ENCODE measurements around the gene RBFOX2.
"Not testable (repeated sequence)": the region's sequence is repeated elsewhere in the genome, so short reads cannot be mapped to it uniquely, and the experiment has no call there.

Gene RBFOX2

DNA sequence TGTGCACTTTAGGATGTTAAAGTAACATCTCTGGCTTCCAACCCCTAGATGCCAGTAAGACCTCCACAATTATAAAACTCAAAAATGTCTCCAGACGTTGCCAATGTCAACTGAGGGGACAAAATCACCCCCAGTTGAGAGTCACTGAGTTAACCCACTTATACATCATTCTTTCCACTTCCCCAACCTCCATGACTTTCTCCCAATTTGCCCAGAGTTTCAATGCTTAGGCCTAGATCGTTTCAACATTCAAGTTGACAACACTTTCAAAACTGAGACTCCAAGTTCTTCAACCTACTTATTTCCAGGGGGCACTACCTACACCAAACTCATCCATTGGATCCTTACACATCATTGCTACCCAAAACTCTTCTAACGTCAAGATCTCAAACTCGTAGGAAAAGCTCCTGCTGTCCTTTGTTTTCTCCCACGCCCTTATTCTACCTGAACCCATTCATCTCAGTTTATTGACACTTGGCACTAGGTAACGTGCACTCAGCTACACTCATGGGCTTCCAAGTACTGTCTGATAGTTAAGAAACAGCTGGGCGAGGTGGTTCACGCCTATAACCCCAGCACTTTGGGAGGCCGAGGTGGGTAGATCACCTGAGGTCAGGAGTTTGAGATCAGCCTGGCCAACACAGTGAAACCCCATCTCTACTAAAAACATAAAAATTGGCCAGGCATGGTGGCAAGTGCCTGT is 24.5 kb downstream of the RBFOX2 start:
- DNase-seq, result no peak

GRCh38 chr22:36002718-36003260 is 25.8 kb downstream of the RBFOX2 start:
- no peak for DNase-seq

- no peak for DNase-seq
Measured at GRCh38 chr22:36002084-36002483, 26.5 kb downstream of the RBFOX2 start.

- DNase-seq, result no peak
Measured at GRCh38 chr22:35998748-35999147, 29.9 kb downstream of the RBFOX2 start.

DNA sequence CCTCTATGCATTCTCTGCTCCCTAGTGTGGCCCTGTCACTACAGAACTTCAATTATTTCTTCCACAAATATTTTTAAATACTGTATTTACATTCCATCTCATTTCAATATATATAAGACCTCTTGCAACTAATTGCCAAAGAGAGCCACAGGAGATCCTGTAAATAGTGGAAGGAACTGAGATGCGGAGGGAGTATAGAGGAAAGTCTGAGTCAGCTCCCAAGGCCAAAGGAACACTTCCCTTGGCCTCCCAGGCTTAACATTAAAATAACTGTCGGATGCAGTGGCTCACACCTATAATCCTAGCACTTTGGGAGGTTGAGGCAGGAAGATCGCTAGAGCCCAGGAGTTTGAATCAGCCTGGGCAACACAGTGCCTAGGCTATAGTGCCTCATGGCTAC is 31.2 kb downstream of the RBFOX2 start:
- DNase-seq, result no peak

GRCh38 chr22:35996596-35996995 is 32.0 kb downstream of the RBFOX2 start:
- DNase-seq, result no peak

DNA sequence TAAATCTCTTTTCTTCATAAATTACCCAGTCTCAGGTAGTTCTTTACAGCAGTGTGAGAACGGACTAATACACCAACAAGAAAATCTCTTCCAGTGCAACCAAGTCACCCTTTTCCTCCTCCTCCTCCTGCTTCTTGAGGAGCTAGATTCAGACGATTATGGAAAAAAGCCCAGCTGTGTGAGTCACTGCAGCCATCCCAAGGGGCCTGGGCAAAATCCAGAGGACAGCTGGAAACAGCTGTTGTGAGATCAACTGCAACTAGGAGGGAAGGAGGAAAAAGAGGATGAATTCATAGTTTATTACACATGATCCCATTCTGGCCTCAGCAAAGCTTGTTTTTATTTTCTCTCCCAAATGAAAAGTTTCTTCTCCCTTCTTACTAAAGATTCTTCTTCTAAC is 32.9 kb downstream of the RBFOX2 start:
- DNase-seq, result no peak

DNA sequence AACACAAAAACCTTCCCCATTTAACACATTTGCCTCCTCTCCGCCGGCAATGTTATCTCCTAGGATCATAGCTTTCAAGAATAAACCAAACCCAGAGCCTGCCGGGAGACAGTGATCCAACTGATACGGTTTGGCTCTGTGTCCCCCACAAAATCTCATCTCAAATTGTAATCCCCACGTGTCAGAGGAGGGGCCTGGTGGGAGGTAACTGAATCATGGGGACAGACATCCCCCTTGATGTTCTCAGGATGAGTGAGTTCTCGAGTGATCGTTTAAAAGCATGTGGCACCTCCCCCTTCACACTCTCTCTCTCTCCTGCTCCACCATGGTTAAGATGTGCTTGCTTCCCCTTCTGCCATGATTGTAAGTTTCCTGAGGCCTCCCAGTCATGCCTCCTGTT is 33.3 kb downstream of the RBFOX2 start:
- DNase-seq, result no peak

DNA sequence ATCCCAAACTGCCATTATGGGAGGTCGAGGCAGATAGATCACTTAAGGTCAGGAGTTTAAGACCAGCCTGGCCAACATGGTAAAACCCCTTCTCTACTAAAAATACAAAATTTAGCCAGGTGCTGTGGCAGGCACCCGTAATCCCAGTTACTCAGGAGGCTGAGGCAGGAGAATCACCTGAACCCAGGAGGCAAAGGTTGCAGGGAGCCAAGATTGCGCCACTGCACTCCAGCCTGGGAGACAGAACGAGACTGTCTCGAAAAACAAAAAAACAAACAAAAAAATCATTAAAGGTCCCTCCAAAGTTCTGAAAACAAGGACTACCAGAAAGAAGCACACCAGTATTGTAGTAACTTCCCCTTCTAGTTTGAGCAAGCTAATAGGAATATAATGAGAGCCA is 34.9 kb downstream of the RBFOX2 start:
- not testable (repeated sequence) for DNase-seq

GRCh38 chr22:35993048-35993714 is 35.4 kb downstream of the RBFOX2 start:
- no peak for DNase-seq

GRCh38 chr22:35991168-35991567 is 37.5 kb downstream of the RBFOX2 start:
- no peak for DNase-seq

DNA sequence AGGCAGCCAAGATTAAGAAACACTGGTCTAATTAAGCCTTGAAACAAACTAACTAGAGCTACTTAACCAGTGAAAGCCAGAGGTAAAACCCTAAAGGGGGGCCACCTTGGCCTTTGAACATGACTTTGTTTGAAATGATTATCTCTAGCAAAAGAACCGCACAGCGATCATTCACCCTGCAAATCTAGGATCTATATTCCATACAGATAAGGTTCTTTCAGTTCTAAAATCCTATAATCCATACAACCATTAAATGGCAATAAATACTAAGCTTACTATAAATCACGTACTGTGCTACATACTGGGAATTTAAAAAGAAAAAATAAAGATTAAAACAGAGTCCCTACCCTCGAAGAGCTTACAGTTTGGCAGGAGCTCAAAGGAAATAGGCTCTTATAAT is 40.6 kb downstream of the RBFOX2 start:
- DNase-seq, result no peak

DNA sequence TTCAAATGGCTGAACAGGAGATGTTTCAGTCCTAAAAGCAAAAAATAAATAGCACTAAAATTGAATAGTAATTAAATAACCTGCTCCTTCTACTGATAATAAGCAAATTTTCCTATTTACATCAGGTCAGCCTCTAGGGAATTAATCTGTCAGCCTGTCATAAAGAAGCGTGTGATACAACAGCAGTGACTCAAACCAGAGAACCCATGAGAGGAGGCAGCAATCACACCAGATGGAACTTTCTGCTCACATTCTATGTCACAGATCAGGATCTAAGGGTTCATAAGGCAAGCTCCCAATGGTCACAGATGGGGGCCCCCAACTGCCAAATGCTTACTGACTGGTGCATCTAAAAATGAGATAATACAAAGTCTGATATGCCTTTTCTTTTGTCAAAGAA is 41.1 kb downstream of the RBFOX2 start:
- DNase-seq, result peak; percentile 25

DNA sequence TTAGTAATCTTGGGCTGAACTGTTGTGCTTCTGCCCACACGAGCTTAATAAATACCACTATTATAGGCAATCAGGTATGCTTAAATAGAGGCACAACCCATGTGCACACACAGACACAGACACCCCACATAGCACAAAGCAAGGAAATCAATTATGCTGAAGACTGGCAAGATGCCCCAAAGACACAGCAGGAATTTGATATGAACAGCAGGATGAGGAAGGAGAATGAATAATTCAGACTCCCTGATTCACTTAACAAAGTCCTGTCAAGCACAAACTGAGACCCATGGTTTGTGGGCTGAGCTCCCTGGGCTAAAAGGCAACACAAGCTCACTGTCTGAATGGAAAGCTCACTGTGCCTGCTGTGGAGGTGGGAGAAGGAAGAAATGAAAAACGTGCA is 42.5 kb downstream of the RBFOX2 start:
- DNase-seq, result no peak

- DNase-seq, result no peak
Measured at GRCh38 chr22:35985371-35985770, 43.3 kb downstream of the RBFOX2 start.

DNA sequence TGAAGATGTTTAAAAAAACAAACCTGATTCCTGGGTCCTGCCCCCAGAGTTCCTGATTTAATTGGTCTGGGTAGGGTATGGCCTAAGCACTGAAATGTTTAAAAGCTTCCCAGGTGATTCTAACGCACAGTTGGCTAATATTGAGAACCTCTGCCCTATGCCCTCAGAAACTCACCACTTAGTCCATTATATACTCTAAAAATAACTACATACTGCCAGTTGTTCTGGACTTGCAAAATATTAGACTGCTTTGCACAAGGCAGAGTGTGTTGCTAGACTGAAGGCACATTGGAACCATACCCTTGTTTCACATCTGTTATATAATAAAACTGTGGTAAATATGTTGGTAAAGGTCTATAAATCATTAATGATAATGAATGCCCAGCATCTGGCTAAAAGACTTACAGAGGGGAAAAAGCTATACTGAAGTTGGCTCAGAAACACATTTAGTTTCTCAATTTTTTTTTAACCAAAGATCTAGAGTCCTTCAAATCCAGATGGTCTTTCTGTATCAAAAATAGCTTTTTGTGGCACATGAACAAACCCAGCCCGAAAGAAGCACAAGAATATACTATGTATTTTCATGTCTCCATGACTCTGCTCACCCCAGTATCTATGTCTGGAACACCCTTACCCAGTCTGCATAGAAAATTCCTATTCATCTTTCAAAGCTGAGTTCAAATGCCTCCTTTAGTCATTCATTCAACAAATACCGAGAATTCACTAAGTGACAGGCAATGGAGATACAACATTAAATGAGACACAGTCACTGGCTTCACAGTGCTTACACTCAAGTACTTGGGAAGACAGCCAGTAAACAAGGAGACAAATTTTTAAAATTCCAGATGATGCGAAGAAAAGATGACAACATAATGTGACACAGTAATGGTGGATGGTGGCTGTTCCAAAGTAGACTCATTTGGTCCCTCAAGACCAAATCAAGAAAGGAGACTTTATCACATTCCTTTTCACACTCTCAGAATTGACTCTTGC is 44.1 kb downstream of the RBFOX2 start:
- DNase-seq, result no peak

DNA sequence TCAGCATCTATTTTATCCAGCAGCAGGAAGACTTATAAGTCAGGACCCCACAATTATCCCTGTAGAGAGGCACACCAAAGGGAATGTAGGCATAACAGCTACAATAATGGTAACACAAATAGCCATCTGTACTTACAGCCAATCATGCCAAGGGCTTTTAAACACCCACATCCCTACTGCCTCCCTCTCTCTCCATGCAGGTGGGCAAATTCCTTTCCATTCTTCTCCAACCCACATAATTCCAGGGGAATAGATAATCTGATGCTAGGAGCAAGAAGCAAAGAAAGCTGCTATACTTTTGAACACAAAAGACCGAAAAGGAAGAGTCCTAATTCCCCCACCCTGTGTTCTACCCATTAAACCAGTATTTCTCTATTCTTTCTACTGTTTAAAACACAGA is 46.7 kb downstream of the RBFOX2 start:
- DNase-seq, result no peak

DNA sequence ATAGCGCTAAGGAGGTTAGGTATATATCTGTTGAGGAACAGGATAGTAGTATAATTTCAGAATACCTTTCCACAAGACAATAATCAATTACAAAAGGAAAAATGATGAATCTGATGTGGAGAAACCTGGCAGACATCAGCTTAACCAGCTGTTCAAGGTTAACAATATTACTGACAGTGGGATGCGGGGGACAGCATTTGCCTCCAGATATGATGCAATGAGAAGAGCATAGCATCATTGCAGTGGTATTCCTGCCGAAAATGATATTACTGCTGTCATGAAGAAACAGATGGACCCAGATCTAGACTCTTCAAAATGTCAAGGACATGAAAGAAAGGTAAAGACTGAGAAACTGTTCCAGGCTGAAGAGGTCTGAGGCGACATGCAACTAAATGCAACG is 49.7 kb downstream of the RBFOX2 start:
- no peak for DNase-seq

DNA sequence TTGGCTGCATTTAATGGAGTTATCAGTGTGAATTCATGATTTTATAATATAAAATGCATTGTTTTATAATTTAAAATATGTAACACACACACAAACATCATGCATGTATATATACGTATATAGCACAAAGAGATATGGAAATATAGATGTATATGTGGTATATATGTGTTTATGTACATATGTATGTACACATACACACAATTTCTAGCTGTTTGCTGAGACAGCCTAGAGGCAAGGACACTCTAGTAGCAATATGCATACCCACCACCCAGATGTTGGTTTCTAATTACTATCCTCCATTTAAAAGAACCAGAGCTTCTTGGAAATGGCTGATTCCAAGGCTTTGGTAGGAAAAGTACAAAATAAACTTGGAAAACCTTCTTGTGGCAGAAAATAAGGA is 50.4 kb downstream of the RBFOX2 start:
- DNase-seq, result no peak

GRCh38 chr22:35977136-35977535 is 51.5 kb downstream of the RBFOX2 start:
- DNase-seq, result no peak

GRCh38 chr22:35973388-35973787 is 55.2 kb downstream of the RBFOX2 start:
- DNase-seq, result no peak

DNA sequence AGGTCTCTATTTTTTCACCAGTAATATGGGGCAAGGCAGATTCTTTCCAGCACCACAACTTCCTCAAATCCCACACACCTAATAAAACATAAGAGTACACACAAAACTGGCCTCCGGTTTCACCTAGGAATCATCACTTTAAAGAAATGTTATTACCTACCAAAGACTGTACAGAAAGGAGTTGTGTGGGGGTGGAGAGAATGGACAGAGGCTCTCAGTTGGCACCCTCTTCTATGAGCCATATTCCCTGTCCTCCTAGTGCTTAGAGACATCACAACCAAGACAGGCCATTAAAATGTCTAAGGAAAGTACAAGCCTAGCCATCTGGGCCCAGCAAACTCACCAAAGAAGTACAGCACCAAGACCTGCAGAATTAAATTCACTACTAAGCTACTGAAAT is 56.1 kb downstream of the RBFOX2 start:
- DNase-seq, result no peak

DNA sequence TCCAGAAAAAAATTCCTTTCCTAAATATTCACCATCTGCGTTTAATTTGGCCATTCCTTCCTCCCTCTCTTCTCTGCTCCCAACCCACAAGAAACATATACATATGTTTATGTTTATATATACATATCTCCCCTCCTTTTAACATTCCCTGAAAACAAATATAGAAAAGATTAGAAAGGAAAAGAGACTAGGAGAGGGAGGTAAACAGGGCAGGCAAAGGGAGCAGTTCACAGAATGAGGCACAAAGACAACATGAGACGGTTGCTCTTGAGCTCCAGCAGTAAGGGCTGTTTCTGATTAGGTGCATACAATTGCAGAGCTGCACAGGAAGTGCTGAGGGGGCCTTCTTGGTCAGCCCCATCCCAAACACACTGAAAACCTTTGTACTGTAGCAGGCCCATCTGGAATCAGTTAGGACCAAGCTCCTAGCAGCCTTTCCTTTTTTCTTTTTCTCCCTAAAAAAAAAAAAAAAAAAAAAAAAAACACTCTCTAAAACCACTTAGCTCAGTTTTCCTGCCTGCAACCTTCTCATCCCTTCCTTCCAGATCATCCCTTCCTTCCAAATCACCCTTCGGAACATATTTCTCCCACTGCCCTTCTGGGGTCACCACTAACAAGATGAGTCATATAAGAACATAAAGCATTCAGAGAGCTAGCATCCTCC is 57.0 kb downstream of the RBFOX2 start:
- no peak for DNase-seq

Data from NCI-H1694 treated with DMSO at 0.1 percent for 48 hours (cell line).